ENCODE results near the gene LCN9.
"Not testable (repeated sequence)": the region's sequence is repeated elsewhere in the genome, so short reads cannot be mapped to it uniquely, and the experiment has no call there.

LCN9 gene

GRCh38 chr9:135648494-135649410 lies 14.4 kb upstream of the LCN9 start:
- DNase-seq, result no peak

GRCh38 chr9:135649508-135649907 lies 13.6 kb upstream of the LCN9 start:
- no peak for DNase-seq

GRCh38 chr9:135650408-135650807 lies 12.7 kb upstream of the LCN9 start:
- DNase-seq, result no peak

GRCh38 chr9:135655317-135655716 lies 7.8 kb upstream of the LCN9 start:
- DNase-seq, result no peak

- no peak for DNase-seq
Measured at GRCh38 chr9:135657416-135657815, 5.7 kb upstream of the LCN9 start.

- no peak for DNase-seq
Measured at GRCh38 chr9:135659252-135659651, 3.9 kb upstream of the LCN9 start.

GRCh38 chr9:135660407-135660806 lies 2.7 kb upstream of the LCN9 start:
- no peak for DNase-seq

- no peak for DNase-seq
Measured at GRCh38 chr9:135661816-135662560, 1.1 kb upstream of the LCN9 start.

- no peak for DNase-seq
Measured at GRCh38 chr9:135663451-135663770, 302 bp downstream of the LCN9 start.

- no peak for DNase-seq
Measured at GRCh38 chr9:135663857-135664256, 748 bp downstream of the LCN9 start.

- no peak for DNase-seq
Measured at GRCh38 chr9:135664266-135664665, 1.2 kb downstream of the LCN9 start.

GRCh38 chr9:135664801-135665794 lies 2.0 kb downstream of the LCN9 start:
- DNase-seq, result no peak

- DNase-seq, result no peak
Measured at GRCh38 chr9:135665795-135666189, 2.7 kb downstream of the LCN9 start.

GRCh38 chr9:135666534-135667462 lies 3.7 kb downstream of the LCN9 start:
- DNase-seq, result no peak

GRCh38 chr9:135667463-135668001 lies 4.4 kb downstream of the LCN9 start:
- DNase-seq, result no peak

- not testable (repeated sequence) for DNase-seq
Measured at GRCh38 chr9:135669018-135669417, 5.9 kb downstream of the LCN9 start.

GRCh38 chr9:135669616-135670285 lies 6.6 kb downstream of the LCN9 start:
- peak; percentile 4 for DNase-seq

- no peak for DNase-seq
Measured at GRCh38 chr9:135670721-135671590, 7.8 kb downstream of the LCN9 start.

- DNase-seq, result no peak
Measured at GRCh38 chr9:135671591-135672041, 8.5 kb downstream of the LCN9 start.

GRCh38 chr9:135672786-135673185 lies 9.7 kb downstream of the LCN9 start:
- DNase-seq, result not testable (repeated sequence)

All from activated T-cell treated with anti-CD3 and anti-CD28 coated beads, Interleukin-2, amount 50 U/mL, for 1 hour (primary cell).